GM18502 (cell line): ENCODE measurements around the gene FBXO21.

Source experiments
- ATAC-seq: cut with Tn5 transposase; IDR thresholded peaks from one replicate; pipeline ENCODE4 v1.9.1; 2021; ENCODE audit warnings: mild to moderate bottlenecking; ENCODE audit not compliant: unreplicated experiment, poor library complexity

The FBXO21 gene

GRCh38 chr12:117092511-117092780, 97.8 kb downstream of the FBXO21 start:
- ATAC-seq = no peak
